Measurements from ENCODE around the gene NDUFAF8. TPM values are rescaled to one million over a fixed set of nuclear protein-coding genes. Genes with fewer than 3 reads are reported as not detected.
A peak's percentile ranks its signal among the peaks of the same experiment; 100 is the strongest.

The NDUFAF8 gene
- total RNA-seq, 4 donors from 2014 or later = 16.9 to 38.4 (median 22.3) TPM

GRCh38 chr17:81273698-81274470 lies 34.8 kb downstream of the NDUFAF8 start:
- H3K4me3 ChIP-seq = no peak overlapping the region
- peaks cover 0 to 83% of the 10 kb centered on the region in 2 donors for H3K36me3 ChIP-seq
- WGBS, 2 donors (ENCODE audit: low coverage in 1 of 2) = 93% methylated on average over 3 to 18 of the region's 31 CpGs
- no peak overlapping the region for H3K27ac ChIP-seq
- no peak for TF ChIP-seq EP300 (IDR thresholded peaks at IDR 0.05)
- TF ChIP-seq POLR2AphosphoS5 (IDR thresholded peaks at IDR 0.05) = no peak
- no peak for TF ChIP-seq POLR2A (IDR thresholded peaks at IDR 0.05)
- peaks cover 0 to 30% (median 14%) of the 10 kb centered on the region in 3 donors for H3K4me1 ChIP-seq
- H3K9me3 ChIP-seq = no peaks in the 10 kb centered on the region
- H3K27me3 ChIP-seq = no peaks in the 10 kb centered on the region
- ATAC-seq = no peak

GRCh38 chr17:81274471-81274855 lies 35.3 kb downstream of the NDUFAF8 start:
- no peak overlapping the region for H3K27ac ChIP-seq
- peaks cover 0 to 83% of the 10 kb centered on the region in 2 donors for H3K36me3 ChIP-seq
- no peak overlapping the region for H3K4me3 ChIP-seq
- TF ChIP-seq POLR2A (IDR thresholded peaks at IDR 0.05) = no peak
- no peak for TF ChIP-seq POLR2AphosphoS5 (IDR thresholded peaks at IDR 0.05)
- TF ChIP-seq EP300 (IDR thresholded peaks at IDR 0.05) = no peak
- TF ChIP-seq CTCF (IDR thresholded peaks at IDR 0.05) = no peak
- no peak for ATAC-seq
- H3K27me3 ChIP-seq = no peaks in the 10 kb centered on the region
- no peaks in the 10 kb centered on the region for H3K9me3 ChIP-seq
- 95 to 100% methylated on average over 5 to 8 of the region's 14 CpGs for WGBS, 2 donors (ENCODE audit: low coverage in 1 of 2)
- H3K4me1 ChIP-seq = peaks cover 0 to 35% (median 14%) of the 10 kb centered on the region in 3 donors

- 40 to 64% methylated on average over 1 to 3 of the region's 11 CpGs for WGBS, 2 donors (ENCODE audit: low coverage in 1 of 2)
- H3K9me3 ChIP-seq = no peaks in the 10 kb centered on the region
- no peak for ATAC-seq
- no peak overlapping the region for H3K4me3 ChIP-seq
- peaks cover 0 to 83% of the 10 kb centered on the region in 2 donors for H3K36me3 ChIP-seq
- TF ChIP-seq EP300 (IDR thresholded peaks at IDR 0.05) = no peak
- no peak for TF ChIP-seq POLR2AphosphoS5 (IDR thresholded peaks at IDR 0.05)
- TF ChIP-seq CTCF (IDR thresholded peaks at IDR 0.05) = no peak
- no peak for TF ChIP-seq POLR2A (IDR thresholded peaks at IDR 0.05)
- H3K27me3 ChIP-seq = no peaks in the 10 kb centered on the region
- H3K27ac ChIP-seq = peak overlapping the region in 3 of 4 donors; percentile 82 to 83 (median 83)
- H3K4me1 ChIP-seq = peaks cover 0 to 41% (median 18%) of the 10 kb centered on the region in 3 donors
Observed at GRCh38 chr17:81276781-81277180, 37.7 kb downstream of the NDUFAF8 start.

GRCh38 chr17:81277421-81277820 lies 38.3 kb downstream of the NDUFAF8 start:
- peak overlapping the region in 3 of 4 donors; percentile 82 to 83 (median 83) for H3K27ac ChIP-seq
- no peaks in the 10 kb centered on the region for H3K27me3 ChIP-seq
- TF ChIP-seq POLR2A (IDR thresholded peaks at IDR 0.05) (no peak), POLR2AphosphoS5 (IDR thresholded peaks at IDR 0.05) (peak; percentile 33)
- peak overlapping the region in 1 of 2 donors; percentile 41 for H3K4me3 ChIP-seq
- H3K36me3 ChIP-seq = peaks cover 0 to 83% of the 10 kb centered on the region in 2 donors
- ATAC-seq = peak; percentile 79
- 6 to 56% methylated on average over 7 to 8 of the region's 18 CpGs for WGBS, 2 donors (ENCODE audit: low coverage in 1 of 2)
- H3K9me3 ChIP-seq = no peaks in the 10 kb centered on the region
- peaks cover 0 to 41% (median 18%) of the 10 kb centered on the region in 3 donors for H3K4me1 ChIP-seq

GRCh38 chr17:81277946-81278693 lies 39.0 kb downstream of the NDUFAF8 start:
- Histone ChIP-seq H3K27me3 (no peaks in the 10 kb centered on the region), H3K27ac (peak overlapping the region in 3 of 4 donors; percentile 82 to 83 (median 83)), H3K4me3 (peak overlapping the region in 1 of 2 donors; percentile 41), H3K4me1 (peaks cover 0 to 41% (median 18%) of the 10 kb centered on the region in 3 donors), H3K9me3 (no peaks in the 10 kb centered on the region), H3K36me3 (peaks cover 0 to 83% of the 10 kb centered on the region in 2 donors)
- WGBS, 2 donors (ENCODE audit: low coverage in 1 of 2) = 47 to 80% methylated on average over 3 to 11 of the region's 20 CpGs
- no peak for ATAC-seq
- TF ChIP-seq POLR2AphosphoS5 (IDR thresholded peaks at IDR 0.05) = peak; percentile 28
- no peak for TF ChIP-seq CTCF (IDR thresholded peaks at IDR 0.05)

Measured in gastroesophageal sphincter (tissue), 4 donors.